HG03135 (cell line): ENCODE results near the gene NRIP1.
"Not testable (repeated sequence)": the region's sequence is repeated elsewhere in the genome, so short reads cannot be mapped to it uniquely, and the experiment has no call there.

Experiments used
- ATAC-seq: cut with Tn5 transposase; IDR thresholded peaks from one replicate; pipeline ENCODE4 v1.9.1; 2021; ENCODE audit warnings: mild to moderate bottlenecking, moderate library complexity; ENCODE audit not compliant: unreplicated experiment

Gene NRIP1

GRCh38 chr21:15039607-15040299 is 25.0 kb downstream of the NRIP1 start:
- no peak for ATAC-seq

GRCh38 chr21:15037900-15038293 is 26.9 kb downstream of the NRIP1 start:
- no peak for ATAC-seq

DNA sequence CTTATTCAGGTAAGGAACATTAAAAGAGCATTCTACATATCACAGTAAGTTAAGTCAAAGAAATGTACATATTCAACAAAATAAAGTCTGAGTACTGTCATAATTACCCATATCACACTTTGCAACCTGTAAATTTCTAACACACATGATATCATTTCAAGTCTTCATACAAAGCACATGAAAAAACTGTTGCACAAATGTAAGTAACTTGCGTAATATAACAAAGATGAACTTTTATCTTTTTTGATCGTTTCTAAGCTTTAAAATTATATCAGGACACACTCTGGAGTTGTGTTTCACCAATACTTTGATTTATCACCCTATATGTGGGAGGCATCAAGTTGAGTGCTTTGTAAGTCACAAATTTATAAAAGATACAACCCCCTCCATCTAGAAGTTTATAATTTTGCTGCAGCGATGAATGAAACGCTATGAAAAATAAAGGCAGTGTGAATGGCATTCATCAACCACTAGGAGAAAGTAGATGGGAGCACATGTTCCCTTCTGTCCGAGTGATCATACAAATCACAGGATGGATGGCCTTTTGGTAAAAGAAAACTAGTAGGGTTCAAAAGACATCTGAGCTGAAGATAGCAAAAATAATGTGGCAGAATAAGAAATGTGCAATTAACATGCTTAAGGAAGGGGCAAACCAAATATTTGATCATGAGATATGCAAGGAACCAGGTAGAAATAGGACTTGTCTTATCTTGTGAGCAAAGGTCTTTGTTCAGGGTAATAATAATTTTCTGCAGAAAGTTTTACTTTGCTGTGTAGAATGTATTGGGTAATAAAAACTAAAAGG is 27.5 kb downstream of the NRIP1 start:
- ATAC-seq, result no peak

DNA sequence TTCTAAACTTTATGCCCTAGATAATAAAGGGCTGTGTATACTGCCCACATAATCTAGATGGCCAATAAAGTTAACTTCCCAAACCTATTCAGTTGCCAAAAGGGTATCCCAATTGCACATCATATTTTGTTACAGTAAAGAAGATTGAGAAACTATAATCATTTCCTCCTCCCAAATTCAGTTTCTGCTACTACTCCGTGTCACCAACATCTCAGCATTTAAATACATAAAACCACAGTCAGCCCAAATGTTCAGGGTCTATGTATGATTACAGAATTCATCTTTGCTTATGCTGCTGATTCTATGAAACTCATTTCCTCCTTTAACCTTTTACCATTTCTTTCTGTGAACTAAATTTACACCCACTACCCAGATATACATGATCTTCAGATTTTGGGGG is 28.6 kb downstream of the NRIP1 start:
- no peak for ATAC-seq

- no peak for ATAC-seq
These were observed 30.5 kb downstream of the NRIP1 start for GRCh38 chr21:15034126-15034853.

- no peak for ATAC-seq
These were observed 32.9 kb downstream of the NRIP1 start for GRCh38 chr21:15031790-15032357.

DNA sequence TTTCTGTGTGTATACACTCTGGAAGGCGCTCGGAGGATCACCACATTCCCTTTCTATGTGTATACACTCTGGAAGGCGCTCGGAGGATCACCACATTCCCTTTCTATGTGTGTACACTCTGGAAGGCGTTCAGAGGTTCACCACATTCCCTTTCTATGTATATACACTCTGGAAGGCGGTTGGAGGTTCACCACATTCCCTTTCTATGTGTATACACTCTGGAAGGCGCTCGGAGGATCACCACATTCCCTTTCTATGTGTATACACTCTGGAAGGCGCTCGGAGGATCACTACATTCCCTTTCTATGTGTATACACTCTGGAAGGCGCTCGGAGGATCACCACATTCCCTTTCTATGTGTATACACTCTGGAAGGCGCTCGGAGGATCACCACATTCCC is 33.4 kb downstream of the NRIP1 start:
- not testable (repeated sequence) for ATAC-seq

- ATAC-seq, result not testable (repeated sequence)
These were observed 33.9 kb downstream of the NRIP1 start for GRCh38 chr21:15030861-15031260.

DNA sequence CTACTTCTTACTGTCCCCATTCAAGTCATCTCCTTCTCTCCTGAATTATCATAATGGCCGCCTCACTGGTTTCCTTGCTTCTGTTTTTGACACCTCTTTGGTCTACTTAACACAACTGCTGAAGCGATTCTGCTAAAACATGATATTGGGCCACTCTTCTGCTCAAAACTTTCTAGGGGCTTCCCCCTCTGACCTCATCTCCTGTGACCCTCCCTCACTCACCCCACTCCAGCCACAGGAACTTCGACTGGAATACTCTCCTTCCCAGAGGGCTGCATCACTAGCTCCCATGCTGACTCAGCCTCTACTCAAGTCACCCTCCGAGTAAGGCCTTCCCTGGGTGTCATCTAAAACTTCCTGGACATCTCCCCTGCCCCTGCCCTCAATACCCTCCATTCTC is 35.7 kb downstream of the NRIP1 start:
- ATAC-seq, result peak; percentile 55

DNA sequence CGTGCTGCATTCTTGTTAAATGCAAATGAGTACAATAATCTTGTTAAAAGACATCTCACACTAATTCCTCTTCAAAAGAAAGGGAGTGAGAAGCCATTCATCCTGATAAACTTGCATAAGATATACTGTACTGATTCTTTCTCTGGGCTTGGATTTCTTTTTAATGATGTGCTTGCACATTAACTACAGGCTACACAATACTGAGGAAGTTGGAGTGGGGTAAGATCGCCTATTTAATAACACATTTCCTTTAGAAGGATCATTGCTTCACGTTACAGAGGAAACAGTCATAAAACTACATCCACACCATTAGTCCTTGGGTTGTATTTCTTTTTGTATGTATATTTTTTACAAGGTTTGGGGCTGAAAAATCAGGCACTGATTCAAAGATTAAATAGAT is 36.6 kb downstream of the NRIP1 start:
- ATAC-seq, result no peak

DNA sequence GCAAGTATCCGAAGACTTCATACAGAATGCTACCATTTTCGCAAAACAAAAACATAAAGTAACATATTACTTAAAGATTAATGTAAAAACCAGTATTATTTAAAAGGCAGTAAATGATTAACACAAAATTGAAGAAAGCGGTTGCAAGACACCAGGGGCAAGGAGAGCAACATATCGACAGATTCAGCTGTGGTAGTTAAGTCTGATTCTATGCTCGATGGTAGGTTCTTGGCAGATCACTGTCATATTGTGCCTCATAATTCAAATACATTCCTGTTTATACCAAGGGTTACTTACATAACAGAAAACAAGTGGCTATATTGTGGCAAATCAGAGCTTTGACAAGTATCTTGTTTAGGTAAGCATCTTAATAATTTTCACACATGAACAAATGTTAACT is 37.7 kb downstream of the NRIP1 start:
- ATAC-seq, result no peak

- ATAC-seq, result no peak
These were observed 38.4 kb downstream of the NRIP1 start for GRCh38 chr21:15026370-15026769.

GRCh38 chr21:15023776-15024175 is 41.0 kb downstream of the NRIP1 start:
- no peak for ATAC-seq

DNA sequence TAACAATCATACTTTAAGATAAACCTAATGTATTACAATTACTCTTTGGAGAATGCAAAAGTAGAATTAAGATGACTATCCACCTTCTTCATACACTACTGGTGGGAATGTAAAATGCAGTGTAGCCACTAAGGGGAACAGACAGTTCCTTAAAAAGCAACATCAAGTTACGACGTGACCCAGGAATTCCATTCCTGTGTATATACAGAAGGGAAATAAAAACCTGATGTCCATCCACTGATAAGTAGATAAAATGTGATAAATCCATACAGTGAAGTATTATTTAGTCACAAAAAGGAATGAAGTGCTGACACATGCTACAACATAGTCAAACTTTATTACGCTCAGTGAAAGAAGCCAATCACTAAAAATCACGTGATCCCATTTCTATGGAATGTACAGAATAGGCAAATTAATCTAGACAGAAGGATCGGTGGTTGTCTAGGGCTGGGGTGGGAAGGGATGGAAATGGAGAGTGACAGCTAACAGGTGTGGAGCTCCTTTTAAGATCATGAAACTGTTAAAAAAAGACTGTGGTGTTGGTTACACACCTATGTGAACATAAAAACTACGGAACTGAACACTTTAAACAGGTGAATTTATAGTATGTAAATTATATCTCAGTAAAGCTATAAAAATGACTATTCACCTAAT is 42.1 kb downstream of the NRIP1 start:
- ATAC-seq, result no peak

DNA sequence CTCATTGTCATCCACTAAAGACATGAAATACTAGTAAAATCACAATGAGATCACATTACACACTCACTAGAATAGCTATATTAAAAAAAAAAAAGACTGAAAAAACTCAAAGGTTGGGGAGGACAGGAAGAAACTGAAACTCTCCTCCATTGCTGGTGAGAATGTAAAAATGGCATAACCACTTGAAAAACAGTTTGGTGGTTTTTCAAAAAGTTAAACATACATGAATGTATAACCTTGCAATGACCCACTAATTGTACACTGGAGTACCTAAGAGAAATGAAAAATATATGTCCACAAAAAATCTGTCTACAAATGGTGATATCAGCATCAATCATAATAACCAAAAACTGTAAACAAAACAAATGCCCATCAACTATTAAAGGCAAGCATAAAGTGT is 44.0 kb downstream of the NRIP1 start:
- peak; percentile 72 for ATAC-seq

GRCh38 chr21:15018382-15018781 is 46.4 kb downstream of the NRIP1 start:
- ATAC-seq, result no peak

- no peak for ATAC-seq
These were observed 49.0 kb downstream of the NRIP1 start for GRCh38 chr21:15015622-15016471.

DNA sequence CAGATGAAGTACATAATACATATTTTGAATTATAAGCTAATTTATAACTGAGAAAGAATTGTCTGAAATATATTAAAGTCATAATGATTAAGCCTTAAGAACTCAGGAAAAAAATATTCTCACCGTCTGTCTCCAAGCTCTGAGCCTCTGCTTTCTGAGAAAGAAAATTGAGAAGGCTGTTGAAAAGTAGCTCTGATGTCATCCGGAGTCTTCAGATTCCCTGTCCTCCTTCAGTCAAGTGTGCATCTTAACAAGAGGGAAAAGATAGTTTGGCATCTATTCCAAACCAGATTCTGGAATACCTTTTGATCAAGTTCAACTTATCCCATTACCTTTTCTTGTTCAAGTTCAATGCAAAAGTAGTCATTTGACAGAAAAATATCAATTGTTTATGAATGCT is 50.6 kb downstream of the NRIP1 start:
- no peak for ATAC-seq

- ATAC-seq, result no peak
These were observed 52.8 kb downstream of the NRIP1 start for GRCh38 chr21:15011967-15012366.

- ATAC-seq, result no peak
These were observed 54.2 kb downstream of the NRIP1 start for GRCh38 chr21:15010645-15011044.
